ENCODE data around the gene SPAST. TPM values are rescaled to one million over a fixed set of nuclear protein-coding genes. Genes with fewer than 3 reads are reported as not detected.
"Not testable (repeated sequence)": the region's sequence is repeated elsewhere in the genome, so short reads cannot be mapped to it uniquely, and the experiment has no call there.

The SPAST gene
- total and polyA plus RNA-seq, 2 experiments from 2014 or later: 15.5 to 33.9 TPM

DNA sequence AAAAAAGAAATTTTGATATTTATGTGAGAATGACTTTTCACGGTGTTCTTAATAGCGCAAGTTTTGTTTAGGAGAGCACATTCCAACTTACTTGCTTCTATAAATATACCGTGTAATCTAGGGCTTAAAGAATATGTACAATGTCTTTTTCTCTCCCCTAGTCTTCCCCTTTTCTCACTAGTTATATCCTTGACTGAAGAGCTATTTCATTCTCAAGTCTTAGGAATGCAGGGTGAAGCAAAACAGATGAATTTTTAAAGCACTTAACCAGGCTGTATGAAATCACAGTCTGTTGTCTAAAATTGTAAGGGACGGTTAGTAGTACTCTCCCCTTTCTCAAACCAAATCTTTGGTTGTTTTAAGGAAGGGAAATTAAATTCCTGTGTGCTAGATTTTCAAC is 72.7 kb downstream of the SPAST start:
- Histone ChIP-seq H3K9me2 (ENCODE audit: insufficient read depth) (no peaks in the 10 kb centered on the region), H4K20me1 (replicated peaks; ENCODE audit: insufficient read depth) (0 out of 2 replicates have a peak, but pooled peaks cover 4% of the 10 kb centered on the region), H3K4me2 (no peak overlapping the region), H3K36me3 (ENCODE audit: insufficient read depth) (no peaks in the 10 kb centered on the region), H3K27me3 (ENCODE audit: insufficient read depth) (no peaks in the 10 kb centered on the region), H3K79me2 (replicated peaks; ENCODE audit: insufficient read depth) (no peaks in the 10 kb centered on the region), H3K4me3 (no peak overlapping the region), H3K27ac (ENCODE audit: low read depth) (no peak overlapping the region), H3K4me1 (ENCODE audit: insufficient read depth) (no peaks in the 10 kb centered on the region), H2AFZ (no peak overlapping the region), H3F3A (replicated peaks; ENCODE audit: low read depth) (no peaks in the 10 kb centered on the region)
- Mint-ChIP-seq H3K36me3 (ENCODE audit: low read depth) (peaks cover 11% of the 10 kb centered on the region; the same call in 2 of the 3 replicates), H3K4me3 (no peak overlapping the region), H3K9me3 (no peaks in the 10 kb centered on the region), H3K27ac (no peak overlapping the region), H3K4me1 (no peaks in the 10 kb centered on the region), H3K27me3 (ENCODE audit: insufficient read depth, low read depth, poor library complexity) (peaks cover 2% of the 10 kb centered on the region)
- DNase-seq (ENCODE audit: low spot score): no peak
- no peak for TF ChIP-seq NANOG (IDR thresholded peaks at IDR 0.05; ENCODE audit: borderline replicate concordance)
- TF ChIP-seq, protein P1, sequence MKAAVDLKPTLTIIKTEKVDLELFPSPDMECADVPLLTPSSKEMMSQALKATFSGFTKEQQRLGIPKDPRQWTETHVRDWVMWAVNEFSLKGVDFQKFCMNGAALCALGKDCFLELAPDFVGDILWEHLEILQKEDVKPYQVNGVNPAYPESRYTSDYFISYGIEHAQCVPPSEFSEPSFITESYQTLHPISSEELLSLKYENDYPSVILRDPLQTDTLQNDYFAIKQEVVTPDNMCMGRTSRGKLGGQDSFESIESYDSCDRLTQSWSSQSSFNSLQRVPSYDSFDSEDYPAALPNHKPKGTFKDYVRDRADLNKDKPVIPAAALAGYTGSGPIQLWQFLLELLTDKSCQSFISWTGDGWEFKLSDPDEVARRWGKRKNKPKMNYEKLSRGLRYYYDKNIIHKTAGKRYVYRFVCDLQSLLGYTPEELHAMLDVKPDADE (IDR thresholded peaks at IDR 0.05): no peak
- TF ChIP-seq JUNB (IDR thresholded peaks at IDR 0.05; ENCODE audit: unreplicated experiment): no peak
- TF ChIP-seq EZH2phosphoT487 (IDR thresholded peaks at IDR 0.05; ENCODE audit: unreplicated experiment): no peak
- ATAC-seq: no peak

DNA sequence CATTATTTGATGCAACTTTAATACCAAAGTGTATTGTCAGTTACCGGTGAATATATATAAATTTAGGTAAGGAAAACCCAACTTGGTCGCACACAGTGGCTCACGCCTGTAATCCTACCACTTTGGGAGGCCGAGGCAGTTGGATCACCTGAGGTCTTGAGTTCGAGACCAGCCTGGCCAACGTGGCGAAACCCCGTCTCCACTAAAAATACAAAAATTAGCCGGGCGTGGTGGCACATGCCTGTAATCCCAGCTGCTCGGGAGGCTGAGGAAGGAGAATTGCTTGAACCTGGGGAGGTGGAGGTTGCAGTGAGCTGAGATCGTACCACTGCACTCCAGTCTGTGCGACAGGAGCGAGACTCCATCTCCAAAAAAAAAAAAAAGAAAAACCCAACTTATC is 88.2 kb downstream of the SPAST start:
- H3K36me3 Mint-ChIP-seq (ENCODE audit: low read depth): peaks cover 16% of the 10 kb centered on the region; the same call in 2 of the 3 replicates
- H2AFZ ChIP-seq; H3F3A ChIP-seq (replicated peaks; ENCODE audit: low read depth); ATAC-seq; DNase-seq (ENCODE audit: low spot score); H3K27me3 ChIP-seq (ENCODE audit: insufficient read depth); H3K27ac Mint-ChIP-seq; H3K9me2 ChIP-seq (ENCODE audit: insufficient read depth); H3K4me2 ChIP-seq; H3K27me3 Mint-ChIP-seq (ENCODE audit: insufficient read depth, low read depth, poor library complexity); H3K36me3 ChIP-seq (ENCODE audit: insufficient read depth); H3K4me3 Mint-ChIP-seq; H3K79me2 ChIP-seq (replicated peaks; ENCODE audit: insufficient read depth); H3K4me1 ChIP-seq (ENCODE audit: insufficient read depth); H3K4me3 ChIP-seq; H3K9me3 Mint-ChIP-seq; H3K27ac ChIP-seq (ENCODE audit: low read depth); H3K4me1 Mint-ChIP-seq; H4K20me1 ChIP-seq (replicated peaks; ENCODE audit: insufficient read depth): not testable (repeated sequence)

DNA sequence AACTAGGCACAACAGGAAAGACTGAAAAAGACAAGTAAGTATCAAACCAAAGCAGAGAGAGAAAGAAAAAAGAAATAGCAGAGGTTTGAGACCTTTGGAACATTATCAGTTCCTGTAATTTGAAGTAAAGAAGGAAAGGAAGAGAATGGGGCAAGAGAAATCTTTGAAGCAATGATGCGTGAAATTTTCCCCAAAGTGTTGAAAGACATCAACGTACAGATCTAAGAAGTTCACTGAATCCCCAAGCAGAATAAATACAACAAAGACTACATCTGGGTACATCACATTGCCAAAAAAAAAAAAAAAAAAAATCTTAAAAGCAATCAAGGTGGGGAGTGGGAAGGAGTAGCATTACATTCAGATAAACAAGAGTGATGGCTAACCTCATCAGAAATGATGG is 96.3 kb downstream of the SPAST start:
- Histone ChIP-seq H2AFZ (no peak overlapping the region), H3K79me2 (replicated peaks; ENCODE audit: insufficient read depth) (peaks cover 5% of the 10 kb centered on the region), H3K36me3 (ENCODE audit: insufficient read depth) (no peaks in the 10 kb centered on the region), H4K20me1 (replicated peaks; ENCODE audit: insufficient read depth) (no peaks in the 10 kb centered on the region), H3K9me2 (ENCODE audit: insufficient read depth) (no peaks in the 10 kb centered on the region), H3K4me3 (no peak overlapping the region), H3K27me3 (ENCODE audit: insufficient read depth) (no peaks in the 10 kb centered on the region), H3K27ac (ENCODE audit: low read depth) (no peak overlapping the region), H3K4me2 (no peak overlapping the region), H3K4me1 (ENCODE audit: insufficient read depth) (no peaks in the 10 kb centered on the region; the same call in 1 of the 2 replicates), H3F3A (replicated peaks; ENCODE audit: low read depth) (no peaks in the 10 kb centered on the region; the same call in 1 of the 2 replicates)
- Mint-ChIP-seq H3K4me3 (no peak overlapping the region), H3K27me3 (ENCODE audit: insufficient read depth, low read depth, poor library complexity) (no peaks in the 10 kb centered on the region), H3K27ac (no peak overlapping the region), H3K9me3 (no peaks in the 10 kb centered on the region), H3K4me1 (peaks cover 3% of the 10 kb centered on the region; the same call in 1 of the 3 replicates), H3K36me3 (ENCODE audit: low read depth) (no peaks in the 10 kb centered on the region)
- no peak for ATAC-seq
- DNase-seq (ENCODE audit: low spot score): no peak
- TF ChIP-seq, protein P1 (IDR thresholded peaks at IDR 0.05): no peak
- TF ChIP-seq, protein P2, sequence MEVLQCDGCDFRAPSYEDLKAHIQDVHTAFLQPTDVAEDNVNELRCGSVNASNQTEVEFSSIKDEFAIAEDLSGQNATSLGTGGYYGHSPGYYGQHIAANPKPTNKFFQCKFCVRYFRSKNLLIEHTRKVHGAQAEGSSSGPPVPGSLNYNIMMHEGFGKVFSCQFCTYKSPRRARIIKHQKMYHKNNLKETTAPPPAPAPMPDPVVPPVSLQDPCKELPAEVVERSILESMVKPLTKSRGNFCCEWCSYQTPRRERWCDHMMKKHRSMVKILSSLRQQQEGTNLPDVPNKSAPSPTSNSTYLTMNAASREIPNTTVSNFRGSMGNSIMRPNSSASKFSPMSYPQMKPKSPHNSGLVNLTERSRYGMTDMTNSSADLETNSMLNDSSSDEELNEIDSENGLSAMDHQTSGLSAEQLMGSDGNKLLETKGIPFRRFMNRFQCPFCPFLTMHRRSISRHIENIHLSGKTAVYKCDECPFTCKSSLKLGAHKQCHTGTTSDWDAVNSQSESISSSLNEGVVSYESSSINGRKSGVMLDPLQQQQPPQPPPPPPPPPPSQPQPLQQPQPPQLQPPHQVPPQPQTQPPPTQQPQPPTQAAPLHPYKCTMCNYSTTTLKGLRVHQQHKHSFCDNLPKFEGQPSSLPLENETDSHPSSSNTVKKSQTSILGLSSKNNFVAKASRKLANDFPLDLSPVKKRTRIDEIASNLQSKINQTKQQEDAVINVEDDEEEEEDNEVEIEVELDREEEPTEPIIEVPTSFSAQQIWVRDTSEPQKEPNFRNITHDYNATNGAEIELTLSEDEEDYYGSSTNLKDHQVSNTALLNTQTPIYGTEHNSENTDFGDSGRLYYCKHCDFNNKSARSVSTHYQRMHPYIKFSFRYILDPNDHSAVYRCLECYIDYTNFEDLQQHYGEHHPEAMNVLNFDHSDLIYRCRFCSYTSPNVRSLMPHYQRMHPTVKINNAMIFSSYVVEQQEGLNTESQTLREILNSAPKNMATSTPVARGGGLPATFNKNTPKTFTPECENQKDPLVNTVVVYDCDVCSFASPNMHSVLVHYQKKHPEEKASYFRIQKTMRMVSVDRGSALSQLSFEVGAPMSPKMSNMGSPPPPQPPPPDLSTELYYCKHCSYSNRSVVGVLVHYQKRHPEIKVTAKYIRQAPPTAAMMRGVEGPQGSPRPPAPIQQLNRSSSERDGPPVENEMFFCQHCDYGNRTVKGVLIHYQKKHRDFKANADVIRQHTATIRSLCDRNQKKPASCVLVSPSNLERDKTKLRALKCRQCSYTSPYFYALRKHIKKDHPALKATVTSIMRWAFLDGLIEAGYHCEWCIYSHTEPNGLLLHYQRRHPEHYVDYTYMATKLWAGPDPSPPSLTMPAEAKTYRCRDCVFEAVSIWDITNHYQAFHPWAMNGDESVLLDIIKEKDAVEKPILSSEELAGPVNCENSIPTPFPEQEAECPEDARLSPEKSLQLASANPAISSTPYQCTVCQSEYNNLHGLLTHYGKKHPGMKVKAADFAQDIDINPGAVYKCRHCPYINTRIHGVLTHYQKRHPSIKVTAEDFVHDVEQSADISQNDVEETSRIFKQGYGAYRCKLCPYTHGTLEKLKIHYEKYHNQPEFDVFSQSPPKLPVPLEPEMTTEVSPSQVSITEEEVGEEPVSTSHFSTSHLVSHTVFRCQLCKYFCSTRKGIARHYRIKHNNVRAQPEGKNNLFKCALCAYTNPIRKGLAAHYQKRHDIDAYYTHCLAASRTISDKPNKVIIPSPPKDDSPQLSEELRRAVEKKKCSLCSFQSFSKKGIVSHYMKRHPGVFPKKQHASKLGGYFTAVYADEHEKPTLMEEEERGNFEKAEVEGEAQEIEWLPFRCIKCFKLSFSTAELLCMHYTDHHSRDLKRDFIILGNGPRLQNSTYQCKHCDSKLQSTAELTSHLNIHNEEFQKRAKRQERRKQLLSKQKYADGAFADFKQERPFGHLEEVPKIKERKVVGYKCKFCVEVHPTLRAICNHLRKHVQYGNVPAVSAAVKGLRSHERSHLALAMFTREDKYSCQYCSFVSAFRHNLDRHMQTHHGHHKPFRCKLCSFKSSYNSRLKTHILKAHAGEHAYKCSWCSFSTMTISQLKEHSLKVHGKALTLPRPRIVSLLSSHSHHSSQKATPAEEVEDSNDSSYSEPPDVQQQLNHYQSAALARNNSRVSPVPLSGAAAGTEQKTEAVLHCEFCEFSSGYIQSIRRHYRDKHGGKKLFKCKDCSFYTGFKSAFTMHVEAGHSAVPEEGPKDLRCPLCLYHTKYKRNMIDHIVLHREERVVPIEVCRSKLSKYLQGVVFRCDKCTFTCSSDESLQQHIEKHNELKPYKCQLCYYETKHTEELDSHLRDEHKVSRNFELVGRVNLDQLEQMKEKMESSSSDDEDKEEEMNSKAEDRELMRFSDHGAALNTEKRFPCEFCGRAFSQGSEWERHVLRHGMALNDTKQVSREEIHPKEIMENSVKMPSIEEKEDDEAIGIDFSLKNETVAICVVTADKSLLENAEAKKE (CRISPR knock-in tag; IDR thresholded peaks at IDR 0.05): no peak
